Activated CD4-positive, alpha-beta T cell treated with anti-CD3 and anti-CD28 coated beads for 1 hour (primary cell): ENCODE data around the gene CD69.
"Not testable (repeated sequence)": the region's sequence is repeated elsewhere in the genome, so short reads cannot be mapped to it uniquely, and the experiment has no call there.

Source experiments
- DNase-seq: peaks from one replicate; pipeline ENCODE4 v3.0.0-alpha.2; 2020

The CD69 gene

GRCh38 chr12:9745199-9745598 lies 15.5 kb downstream of the CD69 start:
- no peak for DNase-seq

GRCh38 chr12:9742661-9743060 lies 18.0 kb downstream of the CD69 start:
- no peak for DNase-seq

- peak; percentile 48 for DNase-seq
Observed at GRCh38 chr12:9741726-9742125, 19.0 kb downstream of the CD69 start.

- no peak for DNase-seq
Observed at GRCh38 chr12:9740106-9740750, 20.5 kb downstream of the CD69 start.

GRCh38 chr12:9739404-9740105 lies 21.1 kb downstream of the CD69 start:
- DNase-seq, result not testable (repeated sequence)

GRCh38 chr12:9738905-9739304 lies 21.8 kb downstream of the CD69 start:
- DNase-seq, result not testable (repeated sequence)

GRCh38 chr12:9736936-9737705 lies 23.6 kb downstream of the CD69 start:
- no peak for DNase-seq

GRCh38 chr12:9735601-9736000 lies 25.1 kb downstream of the CD69 start:
- DNase-seq, result no peak

- DNase-seq, result no peak
Observed at GRCh38 chr12:9732921-9733461, 27.7 kb downstream of the CD69 start, which contains the start of gene CLECL1. TSS of gene CLECL1 (minus strand) at chr12:9733097.

- no peak for DNase-seq
Observed at GRCh38 chr12:9731797-9732196, 28.9 kb downstream of the CD69 start.

GRCh38 chr12:9731393-9731792 lies 29.3 kb downstream of the CD69 start:
- no peak for DNase-seq

- DNase-seq, result no peak
Observed at GRCh38 chr12:9730591-9730990, 30.1 kb downstream of the CD69 start.

GRCh38 chr12:9730011-9730410 lies 30.7 kb downstream of the CD69 start:
- no peak for DNase-seq

GRCh38 chr12:9729082-9729481 lies 31.6 kb downstream of the CD69 start:
- no peak for DNase-seq

- no peak for DNase-seq
Observed at GRCh38 chr12:9727813-9728212, 32.9 kb downstream of the CD69 start.

- no peak for DNase-seq
Observed at GRCh38 chr12:9725213-9725870, 35.4 kb downstream of the CD69 start.

GRCh38 chr12:9724023-9724422 lies 36.7 kb downstream of the CD69 start:
- no peak for DNase-seq

GRCh38 chr12:9721394-9722092 lies 39.2 kb downstream of the CD69 start:
- no peak for DNase-seq

- DNase-seq, result no peak
Observed at GRCh38 chr12:9719790-9720189, 40.9 kb downstream of the CD69 start.

- no peak for DNase-seq
Observed at GRCh38 chr12:9718968-9719367, 41.7 kb downstream of the CD69 start.

GRCh38 chr12:9717070-9717925 lies 43.4 kb downstream of the CD69 start:
- no peak for DNase-seq
